Measurements from ENCODE around the gene CHST10. TPM values are rescaled to one million over a fixed set of nuclear protein-coding genes. Genes with fewer than 3 reads are reported as not detected.

Gene CHST10
- total RNA-seq, 1 experiment from 2014 or later = 29.7 TPM

DNA sequence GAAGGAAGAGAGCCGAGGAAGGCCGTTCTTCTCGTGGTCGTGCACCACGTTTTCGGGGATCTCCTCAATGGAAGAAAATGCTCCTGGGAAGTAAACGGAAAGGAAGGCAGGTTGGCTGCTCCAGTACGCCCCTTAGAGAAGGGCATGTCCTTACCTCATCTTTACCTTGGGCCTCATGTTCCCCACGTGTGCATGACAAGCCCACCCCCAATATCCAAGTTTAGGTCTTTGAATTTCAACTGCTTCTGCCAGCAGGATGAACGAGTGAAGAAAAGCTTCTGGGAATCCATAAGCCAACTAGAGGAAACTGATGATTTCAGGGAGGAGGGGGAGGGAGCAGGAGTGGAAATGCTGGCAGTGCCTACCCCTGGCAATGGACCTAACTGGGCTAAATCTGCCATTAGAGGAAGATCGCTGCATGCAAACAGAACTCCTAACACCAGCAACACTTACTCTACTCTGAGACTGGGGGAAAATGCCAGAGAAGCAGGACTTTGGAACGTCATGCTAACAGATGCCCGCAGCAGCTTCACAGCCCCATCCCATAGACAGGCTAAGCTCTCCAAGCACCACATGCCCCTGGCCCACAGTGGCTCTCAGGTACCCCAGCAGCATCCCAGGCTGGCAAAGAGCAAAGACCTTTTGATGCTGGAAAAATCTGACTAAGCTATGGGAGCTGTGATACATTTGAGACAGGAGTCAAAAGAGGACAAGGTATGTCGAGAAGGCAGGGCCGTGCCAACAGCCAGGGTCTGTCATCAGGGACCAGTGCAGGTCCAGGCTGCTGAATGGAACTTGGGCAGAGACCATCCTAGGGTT is 21.7 kb downstream of the CHST10 start:
- no peak overlapping the region for H4K5ac ChIP-seq (ENCODE audit: insufficient read length, low read depth, low read length)
- DNase-seq = no peak

More for the DNA sequence above, 21.7 kb downstream of the CHST10 start:
- no peaks in the 10 kb centered on the region for H3K27me3 ChIP-seq (ENCODE audit: insufficient read depth, low read length)
- no peak overlapping the region for H2BK20ac ChIP-seq (ENCODE audit: low read depth, low read length, poor library complexity, severe bottlenecking)
- Mint-ChIP-seq H3K36me3 (ENCODE audit: insufficient read depth in 1 of 3, low read depth in 3 of 3) (peaks cover 36 to 78% (median 47%) of the 10 kb centered on the region in 3 experiments), H3K9me3 (no peaks in the 10 kb centered on the region), H3K27me3 (ENCODE audit: low read depth) (no peaks in the 10 kb centered on the region), H3K4me3 (no peak overlapping the region), H3K4me1 (no peaks in the 10 kb centered on the region), H3K27ac (no peak overlapping the region)
- no peaks in the 10 kb centered on the region for H3K79me1 ChIP-seq (ENCODE audit: insufficient read depth, low read depth, low read length, poor library complexity, severe bottlenecking)
- no peak overlapping the region for H2BK12ac ChIP-seq (ENCODE audit: insufficient read length, low read depth, low read length)
- H3K18ac ChIP-seq (ENCODE audit: insufficient read length, low read depth, low read length) = no peak overlapping the region
- H3K4me1 ChIP-seq (ENCODE audit: insufficient read depth, low read length) = no peaks in the 10 kb centered on the region
- no peak overlapping the region for H2BK120ac ChIP-seq (ENCODE audit: low read depth, low read length, poor library complexity, severe bottlenecking)
- H2AK5ac ChIP-seq (ENCODE audit: insufficient read length, low read length) = no peak overlapping the region
- H3K79me2 ChIP-seq (ENCODE audit: insufficient read depth, low read length) = no peaks in the 10 kb centered on the region
- no peaks in the 10 kb centered on the region for H4K20me1 ChIP-seq (ENCODE audit: control insufficient read depth, insufficient read depth, insufficient read length)
- TF ChIP-seq, protein P1, sequence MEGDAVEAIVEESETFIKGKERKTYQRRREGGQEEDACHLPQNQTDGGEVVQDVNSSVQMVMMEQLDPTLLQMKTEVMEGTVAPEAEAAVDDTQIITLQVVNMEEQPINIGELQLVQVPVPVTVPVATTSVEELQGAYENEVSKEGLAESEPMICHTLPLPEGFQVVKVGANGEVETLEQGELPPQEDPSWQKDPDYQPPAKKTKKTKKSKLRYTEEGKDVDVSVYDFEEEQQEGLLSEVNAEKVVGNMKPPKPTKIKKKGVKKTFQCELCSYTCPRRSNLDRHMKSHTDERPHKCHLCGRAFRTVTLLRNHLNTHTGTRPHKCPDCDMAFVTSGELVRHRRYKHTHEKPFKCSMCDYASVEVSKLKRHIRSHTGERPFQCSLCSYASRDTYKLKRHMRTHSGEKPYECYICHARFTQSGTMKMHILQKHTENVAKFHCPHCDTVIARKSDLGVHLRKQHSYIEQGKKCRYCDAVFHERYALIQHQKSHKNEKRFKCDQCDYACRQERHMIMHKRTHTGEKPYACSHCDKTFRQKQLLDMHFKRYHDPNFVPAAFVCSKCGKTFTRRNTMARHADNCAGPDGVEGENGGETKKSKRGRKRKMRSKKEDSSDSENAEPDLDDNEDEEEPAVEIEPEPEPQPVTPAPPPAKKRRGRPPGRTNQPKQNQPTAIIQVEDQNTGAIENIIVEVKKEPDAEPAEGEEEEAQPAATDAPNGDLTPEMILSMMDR (conservative IDR thresholded peaks at IDR 0.05) = no peak
- H3K27ac ChIP-seq (ENCODE audit: insufficient read length, low read depth, low read length) = no peak overlapping the region
- H2AFZ ChIP-seq (ENCODE audit: low read length) = no peak overlapping the region
- no peak overlapping the region for H3K23ac ChIP-seq (ENCODE audit: insufficient read length, low read depth, low read length)
- H3T11ph ChIP-seq (ENCODE audit: low read length) = no peak overlapping the region
- H3K23me2 ChIP-seq (ENCODE audit: insufficient read length, low read depth, low read length, poor library complexity, severe bottlenecking) = no peaks in the 10 kb centered on the region
- H2BK5ac ChIP-seq (ENCODE audit: insufficient read length, low read length) = no peak overlapping the region
- no peak overlapping the region for H3K9ac ChIP-seq (ENCODE audit: extremely low read depth, insufficient read length, low read length)
- no peak overlapping the region for H4K91ac ChIP-seq (ENCODE audit: insufficient read length, low read depth, low read length)
- H3K9me3 ChIP-seq (ENCODE audit: control insufficient read depth, low read depth, low read length) = no peaks in the 10 kb centered on the region
- WGBS (ENCODE audit: extremely low coverage, insufficient read length, low lambda C conversion rate) = no CpG with 5 or more reads among the region's 15 CpGs
- H2BK15ac ChIP-seq (ENCODE audit: low read depth, low read length) = no peak overlapping the region
- H3K56ac ChIP-seq (ENCODE audit: insufficient read length, low read depth, low read length) = no peak overlapping the region
- H3K4me2 ChIP-seq (ENCODE audit: insufficient read depth, insufficient read length, low read length) = no peak overlapping the region
- no peak overlapping the region for H3K14ac ChIP-seq (ENCODE audit: insufficient read depth, low read length)
- no peak overlapping the region for H3K4ac ChIP-seq (ENCODE audit: low read depth, low read length)
- no peak overlapping the region for H4K8ac ChIP-seq (replicated peaks; ENCODE audit: insufficient read length, low read depth, low read length)
